ENCODE measurements around the gene OR52I1. TPM values are rescaled to one million over a fixed set of nuclear protein-coding genes. Genes with fewer than 3 reads are reported as not detected.

Gene OR52I1
- total RNA-seq, 1 donor from 2014 or later = not detected

- Mint-ChIP-seq H3K27ac (peak within 1 kb of the TSS; percentile 93), H3K27me3 (ENCODE audit: insufficient read depth, low read depth) (no peaks in the 10 kb centered on the region), H3K4me3 (peak within 1 kb of the TSS; percentile 93), H3K4me1 (peaks cover 14% of the 10 kb centered on the region), H3K9me3 (no peaks in the 10 kb centered on the region), H3K36me3 (peaks cover 5% of the 10 kb centered on the region)
- Histone ChIP-seq H3K4me3 (peak within 1 kb of the TSS; percentile 64), H3K27me3 (no peaks in the 10 kb centered on the region), H3K9ac (no peak within 1 kb of the TSS), H3F3A (ENCODE audit: low read depth) (peaks cover 13% of the 10 kb centered on the region), H3K27ac (peak within 1 kb of the TSS; percentile 83), H4K20me1 (ENCODE audit: low read depth) (no peaks in the 10 kb centered on the region), H3K36me3 (no peaks in the 10 kb centered on the region), H3K4me1 (peaks cover 4% of the 10 kb centered on the region), H3K79me2 (ENCODE audit: low read depth) (no peaks in the 10 kb centered on the region), H3K4me2 (peak within 1 kb of the TSS; percentile 82), H3K9me3 (ENCODE audit: low read depth) (no peaks in the 10 kb centered on the region), H2AFZ (replicated peaks) (peak within 1 kb of the TSS; percentile 91)
- peak; percentile 95 for DNase-seq (ENCODE audit: low spot score)
- TF ChIP-seq CTCF (IDR thresholded peaks at IDR 0.05) = peak; percentile 18
- TF ChIP-seq EZH2phosphoT487 (IDR thresholded peaks at IDR 0.05) = no peak
Measured at GRCh38 chr11:4607781-4608666, 14.2 kb downstream of the OR52I1 start, which contains the start of gene TRIM68. Gene TRIM68 (minus strand): TSS chr11:4608231. CDS start chr11:4605504, 2,727 bp downstream.

GRCh38 chr11:4610258-4610935 lies 16.6 kb downstream of the OR52I1 start:
- Histone ChIP-seq H4K20me1 (ENCODE audit: low read depth) (no peaks in the 10 kb centered on the region), H3K36me3 (no peaks in the 10 kb centered on the region), H3K27ac (no peak overlapping the region), H3K79me2 (ENCODE audit: low read depth) (no peaks in the 10 kb centered on the region), H3K4me3 (no peak overlapping the region), H3K27me3 (no peaks in the 10 kb centered on the region), H3K9me3 (ENCODE audit: low read depth) (no peaks in the 10 kb centered on the region), H3F3A (ENCODE audit: low read depth) (peaks cover 13% of the 10 kb centered on the region), H3K4me1 (peaks cover 4% of the 10 kb centered on the region), H3K9ac (no peak overlapping the region), H3K4me2 (no peak overlapping the region), H2AFZ (replicated peaks) (no peak overlapping the region)
- no peak overlapping the region for H3K4me3 Mint-ChIP-seq
- H3K4me1 Mint-ChIP-seq = peaks cover 14% of the 10 kb centered on the region
- no peak for DNase-seq (ENCODE audit: low spot score)
- no peaks in the 10 kb centered on the region for H3K27me3 Mint-ChIP-seq (ENCODE audit: insufficient read depth, low read depth)
- no peaks in the 10 kb centered on the region for H3K9me3 Mint-ChIP-seq
- H3K36me3 Mint-ChIP-seq = no peaks in the 10 kb centered on the region
- H3K27ac Mint-ChIP-seq = no peak overlapping the region
- TF ChIP-seq CTCF (IDR thresholded peaks at IDR 0.05) = no peak
- no peak for TF ChIP-seq EZH2phosphoT487 (IDR thresholded peaks at IDR 0.05)
- TF ChIP-seq EZH2 (IDR thresholded peaks at IDR 0.05) = no peak

- Histone ChIP-seq H3K27ac (no peak overlapping the region), H2AFZ (replicated peaks) (no peak overlapping the region), H3F3A (ENCODE audit: low read depth) (peaks cover 13% of the 10 kb centered on the region), H3K4me3 (no peak overlapping the region), H3K4me1 (peaks cover 2% of the 10 kb centered on the region), H3K4me2 (no peak overlapping the region), H3K36me3 (no peaks in the 10 kb centered on the region), H3K9me3 (ENCODE audit: low read depth) (no peaks in the 10 kb centered on the region), H3K27me3 (no peaks in the 10 kb centered on the region), H3K9ac (no peak overlapping the region), H4K20me1 (ENCODE audit: low read depth) (no peaks in the 10 kb centered on the region), H3K79me2 (ENCODE audit: low read depth) (no peaks in the 10 kb centered on the region)
- Mint-ChIP-seq H3K36me3 (no peaks in the 10 kb centered on the region), H3K27ac (no peak overlapping the region), H3K4me3 (no peak overlapping the region), H3K9me3 (no peaks in the 10 kb centered on the region), H3K4me1 (peaks cover 9% of the 10 kb centered on the region), H3K27me3 (ENCODE audit: insufficient read depth, low read depth) (no peaks in the 10 kb centered on the region)
- DNase-seq (ENCODE audit: low spot score) = no peak
- TF ChIP-seq CTCF (IDR thresholded peaks at IDR 0.05) = no peak
- TF ChIP-seq EZH2phosphoT487 (IDR thresholded peaks at IDR 0.05) = no peak
- no peak for TF ChIP-seq EZH2 (IDR thresholded peaks at IDR 0.05)
Measured at GRCh38 chr11:4611986-4612385, 18.1 kb downstream of the OR52I1 start.

All from neural progenitor cell (in vitro differentiated cells).